GM23338 (cell line): ENCODE results near the gene LAP3. TPM values are rescaled to one million over a fixed set of nuclear protein-coding genes. Genes with fewer than 3 reads are reported as not detected.
A peak's percentile ranks its signal among the peaks of the same experiment; 100 is the strongest.

Source experiments
- ATAC-seq: fragments of 200-7000 bp; cut with Tn5 transposase; 3 replicates; pipeline ENCODE4 v1.9.1; 2020
- DNase-seq: peaks from one replicate; pipeline ENCODE4 v3.0.0-alpha.2; 2015; ENCODE audit warnings: low spot score
- H2AFZ ChIP-seq: fragments of 200-600 bp; sonication (generic); 2 replicates; pipeline ENCODE4 v1.8.0; 2016; ENCODE audit warnings: antibody characterized with exemption, mild to moderate bottlenecking, moderate library complexity
- H3F3A ChIP-seq: fragments of 200-600 bp; sonication (generic); replicated peaks from 2 replicates; pipeline ENCODE4 v1.8.0; 2017; ENCODE audit warnings: antibody characterized with exemption, mixed run types, low read depth
- H3K27ac ChIP-seq: fragments of 200-600 bp; sonication (generic); 2 replicates; pipeline ENCODE4 v1.6.1; 2016; ENCODE audit warnings: low read depth
- H3K27me3 ChIP-seq: fragments of 200-600 bp; sonication (generic); 2 replicates; pipeline ENCODE4 v1.8.0; 2016; ENCODE audit warnings: mild to moderate bottlenecking, mixed run types, moderate library complexity; ENCODE audit not compliant: insufficient read depth
- H3K36me3 ChIP-seq: fragments of 200-600 bp; sonication (generic); 2 replicates; pipeline ENCODE4 v1.8.0; 2016; ENCODE audit warnings: mild to moderate bottlenecking; ENCODE audit not compliant: insufficient read depth
- H3K4me1 ChIP-seq: fragments of 200-600 bp; sonication (generic); 2 replicates; pipeline ENCODE4 v1.8.0; 2016; ENCODE audit warnings: mild to moderate bottlenecking, moderate library complexity; ENCODE audit not compliant: insufficient read depth
- H3K4me2 ChIP-seq: fragments of 200-600 bp; sonication (generic); 2 replicates; pipeline ENCODE4 v1.7.1; 2017; ENCODE audit warnings: mixed run types
- H3K4me3 ChIP-seq: fragments of 200-600 bp; sonication (generic); 2 replicates; pipeline ENCODE4 v1.6.1; 2016; ENCODE audit warnings: mixed run types
- H3K79me2 ChIP-seq: fragments of 200-600 bp; sonication (generic); replicated peaks from 2 replicates; pipeline ENCODE4 v1.8.0; 2017; ENCODE audit warnings: mild to moderate bottlenecking; ENCODE audit not compliant: insufficient read depth
- H3K9me2 ChIP-seq: fragments of 200-600 bp; sonication (generic); 2 replicates; pipeline ENCODE4 v1.8.0; 2017; ENCODE audit not compliant: insufficient read depth
- H4K20me1 ChIP-seq: fragments of 200-600 bp; sonication (generic); replicated peaks from 2 replicates; pipeline ENCODE4 v1.8.0; 2017; ENCODE audit warnings: mild to moderate bottlenecking; ENCODE audit not compliant: insufficient read depth
- H3K27ac Mint-ChIP-seq: 2 replicates; pipeline ENCODE4 v1.8.0; 2020; ENCODE audit warnings: inconsistent platforms, mild to moderate bottlenecking, moderate library complexity, mixed read lengths
- H3K27me3 Mint-ChIP-seq: 3 replicates; pipeline ENCODE4 v1.8.0; 2022; ENCODE audit warnings: low read depth, mild to moderate bottlenecking, moderate library complexity, mixed read lengths, inconsistent platforms; ENCODE audit not compliant: insufficient read depth, poor library complexity
- H3K36me3 Mint-ChIP-seq: 3 replicates; pipeline ENCODE4 v1.8.0; 2021; ENCODE audit warnings: low read depth, mild to moderate bottlenecking, inconsistent platforms, moderate library complexity, mixed read lengths
- H3K4me1 Mint-ChIP-seq: 3 replicates; pipeline ENCODE4 v1.8.0; 2020; ENCODE audit warnings: mild to moderate bottlenecking, inconsistent platforms, mixed read lengths
- H3K4me3 Mint-ChIP-seq: 3 replicates; pipeline ENCODE4 v1.8.0; 2021; ENCODE audit warnings: moderate library complexity, mild to moderate bottlenecking, inconsistent platforms, mixed read lengths
- H3K9me3 Mint-ChIP-seq: 3 replicates; pipeline ENCODE4 v1.8.0; 2020; ENCODE audit warnings: moderate library complexity, mild to moderate bottlenecking, inconsistent platforms, mixed read lengths
- CREB1 ChIP-seq: fragments of 250-450 bp; sonication (Bioruptor Pico); IDR thresholded peaks from 2 replicates; pipeline ENCODE4 v1.5.0; 2020; ENCODE audit warnings: low read depth, mild to moderate bottlenecking, moderate library complexity
- CTCF ChIP-seq, 2 experiments: fragments of 200-600 bp in 1 of 2; sonication (generic) in 1 of 2; conservative IDR thresholded peaks; 2 replicates each; pipeline versions ENCODE4 v1.5.1 to v1.6.1; 2016 to 2017; ENCODE audit warnings: antibody characterized with exemption in 2 of 2, low read depth in 2 of 2, mild to moderate bottlenecking in 2 of 2, moderate library complexity in 1 of 2
- ETS1 ChIP-seq: IDR thresholded peaks from 2 replicates; pipeline ENCODE4 v1.6.1; 2016; ENCODE audit warnings: antibody characterized with exemption
- EZH2 ChIP-seq: fragments of 200-600 bp; sonication (generic); IDR thresholded peaks from one replicate; pipeline ENCODE4 v1.8.0; 2017; ENCODE audit warnings: antibody characterized with exemption, mild to moderate bottlenecking, low read depth; ENCODE audit not compliant: unreplicated experiment
- EZH2phosphoT487 ChIP-seq: fragments of 200-600 bp; sonication (generic); IDR thresholded peaks from one replicate; pipeline ENCODE4 v1.8.1; 2018; ENCODE audit warnings: antibody characterized with exemption; ENCODE audit not compliant: unreplicated experiment
- NANOG ChIP-seq: IDR thresholded peaks from 2 replicates; pipeline ENCODE4 v1.6.1; 2016; ENCODE audit warnings: antibody characterized with exemption, borderline replicate concordance
- POLR2AphosphoS5 ChIP-seq: IDR thresholded peaks from 2 replicates; pipeline ENCODE4 v1.6.1; 2016; ENCODE audit warnings: antibody characterized with exemption, low read depth
- REST ChIP-seq: IDR thresholded peaks from one replicate; pipeline ENCODE4 v1.6.1; 2018; ENCODE audit warnings: antibody characterized with exemption; ENCODE audit not compliant: unreplicated experiment
- STAT1 ChIP-seq: IDR thresholded peaks from one replicate; pipeline ENCODE4 v1.6.1; 2016; ENCODE audit warnings: antibody characterized with exemption; ENCODE audit not compliant: unreplicated experiment
- ZNF114 ChIP-seq: fragments of 250-450 bp; sonication (Bioruptor Pico); IDR thresholded peaks from 2 replicates; pipeline ENCODE4 v1.5.0; 2020; ENCODE audit warnings: mild to moderate bottlenecking, moderate library complexity
- ZNF331 ChIP-seq: fragments of 250-450 bp; sonication (Bioruptor Pico); IDR thresholded peaks from 2 replicates; pipeline ENCODE4 v1.5.0; 2020; ENCODE audit warnings: low read depth, mild to moderate bottlenecking, moderate library complexity
- ZNF462 ChIP-seq: fragments of 250-450 bp; sonication (Bioruptor Pico); IDR thresholded peaks from 2 replicates; pipeline ENCODE4 v1.5.0; 2020; ENCODE audit warnings: mild to moderate bottlenecking, moderate library complexity
- polyA plus RNA-seq: library from polyadenylated mRNA; unstranded; fragments of >200 nt; fragmentation: Nextera tagmentation; extraction: Ambion mirVana; gene quantifications from 2 replicates; pipeline ENCODE4 v1.2.1, GENCODE V29; 2016
- total RNA-seq: library from RNA; depleted of rRNA; stranded (reverse); fragments of >200 nt; shearing (Covaris generic); gene quantifications from 2 replicates; pipeline ENCODE4 v1.2.3, GENCODE V29; 2014

The LAP3 gene
- total and polyA plus RNA-seq, 2 experiments from 2014 or later = 28.6 to 63.6 TPM

GRCh38 chr4:17636341-17636695, 59.3 kb downstream of the LAP3 start:
- H2AFZ ChIP-seq = no peak overlapping the region
- TF ChIP-seq ZNF462 (CRISPR knock-in tag) = no peak
- TF ChIP-seq CREB1 = no peak
- TF ChIP-seq REST = no peak
- TF ChIP-seq NANOG = no peak
- TF ChIP-seq POLR2AphosphoS5 = no peak; the same call in 1 of the 2 replicates
- no peak for TF ChIP-seq EZH2phosphoT487
- no peak for TF ChIP-seq STAT1
- TF ChIP-seq ZNF114 = no peak
- no peak for TF ChIP-seq CTCF (conservative IDR thresholded peaks at IDR 0.05; ENCODE audit: low read depth in 2 of 2)
- TF ChIP-seq ETS1 = no peak
- no peak for TF ChIP-seq ZNF331 (CRISPR knock-in tag)
- TF ChIP-seq EZH2 = no peak
- no peaks in the 10 kb centered on the region for H3K4me1 Mint-ChIP-seq
- H3K27me3 Mint-ChIP-seq = peaks cover 11% of the 10 kb centered on the region
- no peak overlapping the region for H3K27ac Mint-ChIP-seq
- H4K20me1 ChIP-seq = peaks cover 22% of the 10 kb centered on the region; the same call in 1 of the 2 replicates
- peaks cover 33% of the 10 kb centered on the region for H3K36me3 Mint-ChIP-seq
- ATAC-seq (no peak; the same call in 2 of the 3 replicates), DNase-seq (no peak)
- no peaks in the 10 kb centered on the region for H3K4me1 ChIP-seq
- peaks cover 13% of the 10 kb centered on the region; the same call in 1 of the 2 replicates for H3F3A ChIP-seq
- H3K4me3 ChIP-seq = no peak overlapping the region
- peak overlapping the region; percentile 81; the same call in 1 of the 2 replicates for H3K27ac ChIP-seq
- H3K36me3 ChIP-seq = peaks cover 24% of the 10 kb centered on the region
- no peaks in the 10 kb centered on the region for H3K9me3 Mint-ChIP-seq
- no peak overlapping the region for H3K4me2 ChIP-seq
- H3K9me2 ChIP-seq = no peaks in the 10 kb centered on the region
- H3K4me3 Mint-ChIP-seq = no peak overlapping the region
- H3K27me3 ChIP-seq = no peaks in the 10 kb centered on the region
- H3K79me2 ChIP-seq = peaks cover 8% of the 10 kb centered on the region; the same call in 1 of the 2 replicates
